ENCODE data around the gene GKN1.

DNA sequence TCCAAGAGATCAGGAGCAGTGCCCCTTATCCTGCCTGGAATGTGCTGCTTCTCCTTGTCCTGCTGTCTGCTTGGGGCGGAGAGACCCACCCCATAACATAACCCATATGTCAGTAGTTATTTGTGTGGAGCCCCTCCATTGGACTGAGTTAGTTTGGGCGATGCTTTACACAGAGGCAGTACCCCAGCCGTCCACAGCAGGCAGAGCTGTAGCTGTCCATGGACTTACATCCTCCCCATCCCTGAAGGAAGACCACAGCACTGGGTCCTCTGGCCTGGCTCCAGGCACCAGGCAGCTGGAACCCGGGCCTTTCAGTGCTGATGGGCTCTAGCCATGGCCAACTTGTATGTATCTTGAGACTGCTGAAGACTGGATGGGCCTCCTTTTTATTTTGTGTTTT, 42.0 kb upstream of the GKN1 start:
- TF ChIP-seq, protein P1, sequence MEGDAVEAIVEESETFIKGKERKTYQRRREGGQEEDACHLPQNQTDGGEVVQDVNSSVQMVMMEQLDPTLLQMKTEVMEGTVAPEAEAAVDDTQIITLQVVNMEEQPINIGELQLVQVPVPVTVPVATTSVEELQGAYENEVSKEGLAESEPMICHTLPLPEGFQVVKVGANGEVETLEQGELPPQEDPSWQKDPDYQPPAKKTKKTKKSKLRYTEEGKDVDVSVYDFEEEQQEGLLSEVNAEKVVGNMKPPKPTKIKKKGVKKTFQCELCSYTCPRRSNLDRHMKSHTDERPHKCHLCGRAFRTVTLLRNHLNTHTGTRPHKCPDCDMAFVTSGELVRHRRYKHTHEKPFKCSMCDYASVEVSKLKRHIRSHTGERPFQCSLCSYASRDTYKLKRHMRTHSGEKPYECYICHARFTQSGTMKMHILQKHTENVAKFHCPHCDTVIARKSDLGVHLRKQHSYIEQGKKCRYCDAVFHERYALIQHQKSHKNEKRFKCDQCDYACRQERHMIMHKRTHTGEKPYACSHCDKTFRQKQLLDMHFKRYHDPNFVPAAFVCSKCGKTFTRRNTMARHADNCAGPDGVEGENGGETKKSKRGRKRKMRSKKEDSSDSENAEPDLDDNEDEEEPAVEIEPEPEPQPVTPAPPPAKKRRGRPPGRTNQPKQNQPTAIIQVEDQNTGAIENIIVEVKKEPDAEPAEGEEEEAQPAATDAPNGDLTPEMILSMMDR (IDR thresholded peaks at IDR 0.05), result no peak
- TF ChIP-seq POLR2A (IDR thresholded peaks at IDR 0.05), result no peak

All from body of pancreas (tissue), 4 donors.